BLaER1 treated with 17β-estradiol and CSF1 and Interleukin-3, amounts not matched to agents 10 nM and 100 nM (cell line): ENCODE measurements around the gene ITGB1.
"Not testable (repeated sequence)": the region's sequence is repeated elsewhere in the genome, so short reads cannot be mapped to it uniquely, and the experiment has no call there.

ENCODE experiments used
- H3K27ac ChIP-seq, 11 experiments: shearing (Covaris generic); formaldehyde crosslinking; 2 replicates each; pipeline ENCODE4 v1.8.1; 2022
- H3K27me3 ChIP-seq, 11 experiments: shearing (Covaris generic); formaldehyde crosslinking; 2 replicates each; pipeline ENCODE4 v1.8.1; 2022
- H3K36me3 ChIP-seq, 11 experiments: shearing (Covaris generic); formaldehyde crosslinking; 2 replicates each; pipeline ENCODE4 v1.8.1; 2022
- H3K4me1 ChIP-seq, 10 experiments: shearing (Covaris generic); formaldehyde crosslinking; 2 replicates each; pipeline ENCODE4 v1.8.1; 2022
- H3K4me2 ChIP-seq, 11 experiments: shearing (Covaris generic); formaldehyde crosslinking; 2 replicates each; pipeline ENCODE4 v1.8.1; 2022
- H3K4me3 ChIP-seq, 10 experiments: shearing (Covaris generic); formaldehyde crosslinking; 2 replicates each; pipeline ENCODE4 v1.8.1; 2022
- H3K9ac ChIP-seq, 11 experiments: shearing (Covaris generic); formaldehyde crosslinking; 2 replicates each; pipeline ENCODE4 v1.8.1; 2022
- H3K9me3 ChIP-seq, 11 experiments: shearing (Covaris generic); formaldehyde crosslinking; replicated peaks in 1 of 11; 2 replicates each; pipeline ENCODE4 v1.8.1; 2022
- H4K20me1 ChIP-seq, 11 experiments: shearing (Covaris generic); formaldehyde crosslinking; 2 replicates each; pipeline ENCODE4 v1.8.1; 2022
- Cebpa-rat ChIP-seq, 11 experiments: shearing (Covaris generic); IDR thresholded peaks; 2 replicates each; pipeline ENCODE4 v1.8.1; 2022

Gene ITGB1

GRCh38 chr10:32929634-32930033 lies 28.4 kb downstream of the ITGB1 start:
- H3K36me3 ChIP-seq = peaks cover 67 to 98% (median 84%) of the 10 kb centered on the region in 11 experiments
- no peak overlapping the region for H3K4me3 ChIP-seq
- H3K4me2 ChIP-seq = no peak overlapping the region
- no peak overlapping the region for H3K9ac ChIP-seq
- no peaks in the 10 kb centered on the region for H3K4me1 ChIP-seq
- TF ChIP-seq Cebpa-rat (IDR thresholded peaks at IDR 0.05) = no peak
- H3K9me3 ChIP-seq = peaks cover 0 to 22% (median 18%) of the 10 kb centered on the region in 11 experiments; a peak in 16 of 22 replicates
- H3K27me3 ChIP-seq = no peaks in the 10 kb centered on the region
- peaks cover 0 to 84% (median 15%) of the 10 kb centered on the region in 11 experiments; a peak in 13 of 22 replicates for H4K20me1 ChIP-seq
- no peak overlapping the region for H3K27ac ChIP-seq

DNA sequence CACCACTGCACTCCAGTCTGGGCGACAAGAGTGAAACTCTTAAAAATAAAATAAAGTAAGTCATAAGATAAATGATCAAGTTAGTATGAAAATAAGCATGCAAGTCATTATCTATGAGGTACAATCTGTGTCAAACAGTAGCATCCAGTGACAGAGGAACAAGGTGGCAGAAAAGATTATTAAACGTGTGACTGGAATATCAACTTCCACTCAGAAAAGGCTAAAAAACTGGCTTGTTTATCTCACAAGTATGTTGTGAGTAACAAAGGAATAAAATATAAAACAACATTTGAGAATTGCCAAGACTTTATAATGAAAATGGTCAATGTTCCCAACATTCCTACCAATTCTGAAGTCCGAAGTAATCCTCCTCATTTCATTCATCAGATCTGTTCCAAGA lies 30.3 kb downstream of the ITGB1 start:
- no peak overlapping the region for H3K9ac ChIP-seq
- TF ChIP-seq Cebpa-rat (IDR thresholded peaks at IDR 0.05) = no peak
- no peaks in the 10 kb centered on the region for H3K27me3 ChIP-seq
- H3K4me3 ChIP-seq = no peak overlapping the region
- peaks cover 0 to 22% (median 18%) of the 10 kb centered on the region in 11 experiments; a peak in 16 of 22 replicates for H3K9me3 ChIP-seq
- H3K4me1 ChIP-seq = no peaks in the 10 kb centered on the region
- H3K4me2 ChIP-seq = no peak overlapping the region
- no peak overlapping the region for H3K27ac ChIP-seq
- peaks cover 75 to 98% (median 86%) of the 10 kb centered on the region in 11 experiments for H3K36me3 ChIP-seq
- H4K20me1 ChIP-seq = peaks cover 0 to 81% (median 2%) of the 10 kb centered on the region in 11 experiments; a peak in 10 of 22 replicates

GRCh38 chr10:32923849-32924248 lies 34.2 kb downstream of the ITGB1 start:
- Histone ChIP-seq H3K4me1 (peaks cover 0 to 23% (median 12%) of the 10 kb centered on the region in 10 experiments; a peak in 11 of 20 replicates), H3K4me3 (no peak overlapping the region), H3K36me3 (peaks cover 92 to 100% (median 98%) of the 10 kb centered on the region in 11 experiments), H3K27ac (no peak overlapping the region), H4K20me1 (peaks cover 0 to 50% (median 0%) of the 10 kb centered on the region in 11 experiments; a peak in 3 of 22 replicates), H3K4me2 (no peak overlapping the region), H3K27me3 (no peaks in the 10 kb centered on the region), H3K9ac (no peak overlapping the region), H3K9me3 (peaks cover 0 to 27% (median 18%) of the 10 kb centered on the region in 11 experiments; a peak in 17 of 22 replicates)
- TF ChIP-seq Cebpa-rat (IDR thresholded peaks at IDR 0.05) = no peak

DNA sequence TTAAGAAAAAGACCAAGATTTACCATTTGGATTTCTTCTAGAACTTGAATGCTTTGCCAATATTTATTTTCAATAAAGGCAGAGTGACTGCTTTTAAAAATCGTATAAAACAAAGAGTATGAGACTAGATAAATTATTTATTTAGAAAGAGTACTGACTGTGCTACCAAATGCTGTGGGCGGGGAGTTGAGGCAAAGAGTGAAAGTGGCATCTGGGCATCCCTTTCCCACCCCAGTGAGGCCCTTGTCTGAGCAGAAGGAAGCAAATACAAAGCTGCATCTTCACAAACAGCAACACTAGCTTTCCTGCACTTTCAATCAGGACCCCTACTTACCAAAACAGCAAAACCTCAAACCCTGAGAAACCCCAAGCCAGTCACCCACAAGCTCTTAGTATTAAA lies 34.9 kb downstream of the ITGB1 start:
- Histone ChIP-seq H3K27me3 (no peaks in the 10 kb centered on the region), H3K27ac (no peak overlapping the region), H4K20me1 (peaks cover 0 to 45% (median 0%) of the 10 kb centered on the region in 11 experiments; a peak in 3 of 22 replicates), H3K36me3 (peaks cover 90 to 100% (median 98%) of the 10 kb centered on the region in 11 experiments), H3K4me2 (no peak overlapping the region), H3K9ac (no peak overlapping the region), H3K9me3 (peaks cover 5 to 33% (median 25%) of the 10 kb centered on the region in 11 experiments; a peak in 20 of 22 replicates), H3K4me3 (no peak overlapping the region), H3K4me1 (peaks cover 0 to 23% (median 12%) of the 10 kb centered on the region in 10 experiments; a peak in 11 of 20 replicates)
- TF ChIP-seq Cebpa-rat (IDR thresholded peaks at IDR 0.05) = no peak

DNA sequence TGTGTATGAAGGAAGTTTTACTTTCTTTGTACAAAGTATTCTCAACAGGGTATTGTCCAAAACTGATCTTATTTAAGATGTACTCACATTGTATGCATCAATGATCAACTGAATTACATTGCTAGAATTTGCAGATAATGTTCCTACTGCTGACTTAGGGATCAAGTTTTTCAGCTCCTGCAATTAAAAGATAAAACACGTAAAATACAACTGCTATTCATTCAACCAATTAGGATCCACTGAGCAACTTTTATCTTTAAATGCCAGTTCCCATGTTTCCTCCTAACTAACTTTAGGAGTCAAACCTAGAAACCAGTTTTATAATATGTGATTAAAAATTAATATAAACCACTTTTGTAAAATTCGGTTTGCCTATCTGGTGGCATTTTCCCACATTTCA lies 35.9 kb downstream of the ITGB1 start:
- Histone ChIP-seq H3K4me1 (peaks cover 0 to 23% (median 12%) of the 10 kb centered on the region in 10 experiments; a peak in 11 of 20 replicates), H3K9ac (no peak overlapping the region), H3K27me3 (no peaks in the 10 kb centered on the region), H3K4me2 (no peak overlapping the region), H3K4me3 (no peak overlapping the region), H3K27ac (no peak overlapping the region), H3K9me3 (peaks cover 12 to 32% (median 22%) of the 10 kb centered on the region in 11 experiments; a peak in 20 of 22 replicates), H3K36me3 (peaks cover 85 to 100% (median 92%) of the 10 kb centered on the region in 11 experiments), H4K20me1 (peaks cover 0 to 44% (median 0%) of the 10 kb centered on the region in 11 experiments; a peak in 3 of 22 replicates)
- TF ChIP-seq Cebpa-rat (IDR thresholded peaks at IDR 0.05) = no peak

DNA sequence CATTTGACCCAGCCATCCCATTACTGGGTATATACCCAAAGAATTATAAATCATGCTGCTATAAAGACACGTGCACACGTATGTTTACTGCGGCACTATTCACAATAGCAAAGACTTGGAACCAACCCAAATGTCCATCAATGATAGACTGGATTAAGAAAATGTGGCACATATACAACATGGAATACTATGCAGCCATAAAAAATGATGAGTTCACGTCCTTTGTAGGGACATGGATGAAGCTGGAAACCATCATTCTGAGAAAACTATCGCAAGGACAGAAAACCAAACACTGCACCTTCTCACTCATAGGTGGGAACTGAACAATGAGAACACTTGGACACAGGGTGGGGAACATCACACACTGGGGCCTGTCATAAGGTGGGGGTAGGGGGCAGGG lies 40.2 kb downstream of the ITGB1 start:
- Histone ChIP-seq H4K20me1 (peaks cover 0 to 19% (median 0%) of the 10 kb centered on the region in 11 experiments; a peak in 3 of 22 replicates), H3K36me3 (peaks cover 55 to 85% (median 67%) of the 10 kb centered on the region in 11 experiments), H3K4me1 (peaks cover 0 to 23% (median 12%) of the 10 kb centered on the region in 10 experiments; a peak in 11 of 20 replicates), H3K9me3 (peaks cover 12 to 26% (median 16%) of the 10 kb centered on the region in 11 experiments; a peak in 19 of 22 replicates)
- H3K4me2 ChIP-seq, H3K4me3 ChIP-seq, H3K27me3 ChIP-seq, H3K27ac ChIP-seq, H3K9ac ChIP-seq: not testable (repeated sequence)

- peaks cover 62 to 90% (median 79%) of the 10 kb centered on the region in 11 experiments for H3K36me3 ChIP-seq
- peaks cover 0 to 7% (median 0%) of the 10 kb centered on the region in 11 experiments; a peak in 4 of 22 replicates for H3K9me3 ChIP-seq
- H4K20me1 ChIP-seq = peaks cover 0 to 40% (median 0%) of the 10 kb centered on the region in 11 experiments; a peak in 3 of 22 replicates
- H3K9ac ChIP-seq = no peak overlapping the region
- H3K4me3 ChIP-seq = no peak overlapping the region
- H3K4me2 ChIP-seq = no peak overlapping the region
- no peak overlapping the region for H3K27ac ChIP-seq
- no peaks in the 10 kb centered on the region for H3K4me1 ChIP-seq
- H3K27me3 ChIP-seq = no peaks in the 10 kb centered on the region
- no peak for TF ChIP-seq Cebpa-rat (IDR thresholded peaks at IDR 0.05)
These were observed 46.6 kb downstream of the ITGB1 start for GRCh38 chr10:32911285-32912016.

GRCh38 chr10:32909970-32910369 lies 48.1 kb downstream of the ITGB1 start:
- not testable (repeated sequence) for H3K27ac ChIP-seq, H3K9me3 ChIP-seq, H3K4me3 ChIP-seq, H3K4me1 ChIP-seq, H3K4me2 ChIP-seq, H3K9ac ChIP-seq, H3K27me3 ChIP-seq
- peaks cover 65 to 94% (median 85%) of the 10 kb centered on the region in 11 experiments for H3K36me3 ChIP-seq
- H4K20me1 ChIP-seq = peaks cover 0 to 40% (median 0%) of the 10 kb centered on the region in 11 experiments; a peak in 4 of 22 replicates

DNA sequence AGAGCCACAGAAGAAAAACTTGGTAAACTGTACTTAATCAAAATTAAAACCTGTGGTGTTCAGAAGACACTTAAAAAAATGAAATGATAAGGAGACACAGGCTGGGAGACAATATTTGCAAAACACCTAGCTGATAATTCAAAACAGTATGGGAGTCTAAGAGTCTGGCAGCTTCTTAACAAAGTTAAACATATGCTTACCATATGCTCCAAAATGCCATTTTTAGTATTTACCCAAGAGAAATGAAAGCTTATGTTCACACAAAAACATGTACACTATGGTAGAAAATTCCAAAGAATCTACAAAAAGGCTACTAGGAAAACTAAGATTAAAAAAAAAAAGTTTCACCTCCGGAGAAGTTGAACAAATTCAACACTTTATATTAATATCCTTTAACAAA lies 48.6 kb downstream of the ITGB1 start:
- Histone ChIP-seq H3K9me3 (peaks cover 0 to 3% (median 0%) of the 10 kb centered on the region in 11 experiments; a peak in 3 of 22 replicates), H3K27ac (no peak overlapping the region), H3K4me3 (no peak overlapping the region), H3K9ac (no peak overlapping the region), H4K20me1 (peaks cover 0 to 39% (median 0%) of the 10 kb centered on the region in 11 experiments; a peak in 4 of 22 replicates), H3K27me3 (no peaks in the 10 kb centered on the region), H3K4me2 (no peak overlapping the region), H3K36me3 (peaks cover 64 to 95% (median 83%) of the 10 kb centered on the region in 11 experiments), H3K4me1 (no peaks in the 10 kb centered on the region)
- TF ChIP-seq Cebpa-rat (IDR thresholded peaks at IDR 0.05) = no peak
